Parathyroid adenoma (tissue), 2 donors: ENCODE results near the gene PDAP1.

Experiments
- H2AFZ ChIP-seq: fragments of 300-600 bp; sonication (generic); one replicate; pipeline ENCODE4 v1.7.0; 2017; ENCODE audit warnings: antibody characterized with exemption, mild to moderate bottlenecking
- H3K27ac ChIP-seq: fragments of 300-600 bp; sonication (generic); one replicate; pipeline ENCODE4 v1.7.0; 2017
- H3K27me3 ChIP-seq: fragments of 300-600 bp; sonication (generic); one replicate; pipeline ENCODE4 v1.7.0; 2017; ENCODE audit warnings: low read length; ENCODE audit not compliant: control insufficient read depth, insufficient read depth
- H3K36me3 ChIP-seq: fragments of 300-600 bp; sonication (generic); one replicate; pipeline ENCODE4 v1.7.0; 2017; ENCODE audit warnings: low read length; ENCODE audit not compliant: control insufficient read depth, insufficient read depth
- H3K4me1 ChIP-seq: fragments of 300-600 bp; sonication (generic); one replicate; pipeline ENCODE4 v1.7.0; 2017; ENCODE audit warnings: control low read depth
- H3K4me2 ChIP-seq: fragments of 300-600 bp; sonication (generic); one replicate; pipeline ENCODE4 v1.7.0; 2017; ENCODE audit warnings: low read length
- H3K4me3 ChIP-seq: fragments of 300-600 bp; sonication (generic); one replicate; pipeline ENCODE4 v1.7.0; 2017; ENCODE audit warnings: low read depth, low read length
- H3K79me2 ChIP-seq: fragments of 300-600 bp; sonication (generic); one replicate; pipeline ENCODE4 v1.7.0; 2017; ENCODE audit warnings: control low read depth
- H3K9ac ChIP-seq: fragments of 300-600 bp; sonication (generic); one replicate; pipeline ENCODE4 v1.7.0; 2017; ENCODE audit warnings: mild to moderate bottlenecking
- H3K9me3 ChIP-seq: fragments of 300-600 bp; sonication (generic); one replicate; pipeline ENCODE4 v1.7.0; 2017; ENCODE audit warnings: low read length; ENCODE audit not compliant: control insufficient read depth
- CTCF ChIP-seq: fragments of 300-600 bp; sonication (generic); IDR thresholded peaks from one replicate; pipeline ENCODE4 v1.7.0; 2017; ENCODE audit warnings: antibody characterized with exemption, mild to moderate bottlenecking
- donor health status: primary hyperparathyroidism.

The PDAP1 gene

GRCh38 chr7:99455874-99456273, 47.5 kb upstream of the PDAP1 start:
- Histone ChIP-seq H2AFZ (no peak overlapping the region), H3K27ac (no peak overlapping the region), H3K9ac (no peak overlapping the region), H3K4me3 (no peak overlapping the region), H3K9me3 (no peaks in the 10 kb centered on the region), H3K79me2 (peaks cover 25% of the 10 kb centered on the region), H3K27me3 (no peaks in the 10 kb centered on the region), H3K4me1 (peaks cover 2% of the 10 kb centered on the region), H3K36me3 (no peaks in the 10 kb centered on the region), H3K4me2 (no peak overlapping the region)
- no peak for TF ChIP-seq CTCF

- H3K9me3 ChIP-seq = no peaks in the 10 kb centered on the region
- H3K4me1 ChIP-seq = no peaks in the 10 kb centered on the region
- H3K27me3 ChIP-seq = no peaks in the 10 kb centered on the region
- no peak overlapping the region for H3K27ac ChIP-seq
- H3K79me2 ChIP-seq = peaks cover 13% of the 10 kb centered on the region
- no peak overlapping the region for H3K4me3 ChIP-seq
- H3K4me2 ChIP-seq = no peak overlapping the region
- H3K9ac ChIP-seq = no peak overlapping the region
- no peak for TF ChIP-seq CTCF
- no peaks in the 10 kb centered on the region for H3K36me3 ChIP-seq
- no peak overlapping the region for H2AFZ ChIP-seq
Observed at GRCh38 chr7:99453105-99453504, 44.7 kb upstream of the PDAP1 start.

GRCh38 chr7:99452541-99452940, 44.1 kb upstream of the PDAP1 start:
- Histone ChIP-seq H2AFZ (no peak overlapping the region), H3K79me2 (peaks cover 18% of the 10 kb centered on the region), H3K4me1 (no peaks in the 10 kb centered on the region), H3K9me3 (no peaks in the 10 kb centered on the region), H3K4me2 (no peak overlapping the region), H3K9ac (no peak overlapping the region), H3K36me3 (no peaks in the 10 kb centered on the region), H3K4me3 (no peak overlapping the region), H3K27ac (no peak overlapping the region), H3K27me3 (no peaks in the 10 kb centered on the region)
- TF ChIP-seq CTCF = no peak

- no peak overlapping the region for H3K9ac ChIP-seq
- H3K27ac ChIP-seq = no peak overlapping the region
- H3K36me3 ChIP-seq = no peaks in the 10 kb centered on the region
- H3K79me2 ChIP-seq = peaks cover 19% of the 10 kb centered on the region
- no peaks in the 10 kb centered on the region for H3K9me3 ChIP-seq
- no peaks in the 10 kb centered on the region for H3K27me3 ChIP-seq
- no peak overlapping the region for H3K4me2 ChIP-seq
- H3K4me3 ChIP-seq = no peak overlapping the region
- H2AFZ ChIP-seq = no peak overlapping the region
- H3K4me1 ChIP-seq = no peaks in the 10 kb centered on the region
- TF ChIP-seq CTCF = no peak
Observed at GRCh38 chr7:99451936-99452335, 43.5 kb upstream of the PDAP1 start.

GRCh38 chr7:99449326-99449725, 40.9 kb upstream of the PDAP1 start:
- no peaks in the 10 kb centered on the region for H3K27me3 ChIP-seq
- no peak overlapping the region for H3K9ac ChIP-seq
- no peak overlapping the region for H2AFZ ChIP-seq
- no peaks in the 10 kb centered on the region for H3K9me3 ChIP-seq
- no peak for TF ChIP-seq CTCF
- H3K4me3 ChIP-seq = no peak overlapping the region
- no peak overlapping the region for H3K27ac ChIP-seq
- no peak overlapping the region for H3K4me2 ChIP-seq
- no peaks in the 10 kb centered on the region for H3K36me3 ChIP-seq
- H3K4me1 ChIP-seq = no peaks in the 10 kb centered on the region
- peaks cover 29% of the 10 kb centered on the region for H3K79me2 ChIP-seq
